ENCODE data around the gene SERGEF. TPM values are rescaled to one million over a fixed set of nuclear protein-coding genes. Genes with fewer than 3 reads are reported as not detected.

The SERGEF gene
- total and polyA plus RNA-seq, 2 of the 13 experiments (the other 11 are each of a cell fraction or from before 2014, with no cell fraction given) = 54.5 to 114 TPM

- no peak for ATAC-seq
- 50% methylated on average over 2 of the region's 2 CpGs for WGBS (ENCODE audit: low lambda C conversion rate)
- no TSS peak for BruUV-seq (replicated peaks)
- in situ Hi-C loops (cut with HindIII; ENCODE audit: extremely low pct_ligation_motif_present, low pct_unique_long_range_greater_than_20kb) = no loop called here
- Histone ChIP-seq H4K20me1 (ENCODE audit: insufficient read depth, low read length) (no peaks in the 10 kb centered on the region), H3K4me2 (ENCODE audit: low read depth, low read length) (no peak overlapping the region), H3K27ac (ENCODE audit: extremely low read length, insufficient read depth, low read length) (no peak overlapping the region), H3K4me1 (ENCODE audit: insufficient read depth, low read length) (peaks cover 13% of the 10 kb centered on the region), H3K79me2 (ENCODE audit: insufficient read depth, low read length) (no peaks in the 10 kb centered on the region), H2AFZ (ENCODE audit: low read length) (no peak overlapping the region), H3K4me3 (replicated peaks in 1 of 3; ENCODE audit: insufficient read depth in 1 of 3, low read depth in 2 of 3, low read length in 3 of 3) (no peak overlapping the region), H3K9me3 (ENCODE audit: low read length) (no peaks in the 10 kb centered on the region), H3K36me3 (replicated peaks in 1 of 2; ENCODE audit: control insufficient read depth in 1 of 2, insufficient read depth in 2 of 2, low read length in 2 of 2) (peaks cover 25 to 75% of the 10 kb centered on the region in 2 experiments), H3K27me3 (ENCODE audit: control insufficient read depth in 1 of 2, insufficient read depth in 2 of 2, low read length in 2 of 2) (no peaks in the 10 kb centered on the region), H3K9ac (ENCODE audit: insufficient read depth, low read depth, low read length) (no peak overlapping the region)
- POLR2A ChIA-PET = no interaction called here
- CTCF ChIA-PET (ENCODE audit: low intra/inter-chr PET ratio, low total read pairs) = no interaction called here
- no peak for DNase-seq (ENCODE audit: low spot score)
- intact Hi-C loops (cut with micrococcal nuclease; ENCODE audit: unreplicated experiment) = no loop called here
- no peak for FAIRE-seq
- TF ChIP-seq SP5 (CRISPR knock-in tag; IDR thresholded peaks at IDR 0.05; ENCODE audit: borderline replicate concordance, low read depth) = no peak
- no peak for TF ChIP-seq MBNL3 (CRISPR knock-in tag; conservative IDR thresholded peaks at IDR 0.05)
- TF ChIP-seq, protein P1, sequence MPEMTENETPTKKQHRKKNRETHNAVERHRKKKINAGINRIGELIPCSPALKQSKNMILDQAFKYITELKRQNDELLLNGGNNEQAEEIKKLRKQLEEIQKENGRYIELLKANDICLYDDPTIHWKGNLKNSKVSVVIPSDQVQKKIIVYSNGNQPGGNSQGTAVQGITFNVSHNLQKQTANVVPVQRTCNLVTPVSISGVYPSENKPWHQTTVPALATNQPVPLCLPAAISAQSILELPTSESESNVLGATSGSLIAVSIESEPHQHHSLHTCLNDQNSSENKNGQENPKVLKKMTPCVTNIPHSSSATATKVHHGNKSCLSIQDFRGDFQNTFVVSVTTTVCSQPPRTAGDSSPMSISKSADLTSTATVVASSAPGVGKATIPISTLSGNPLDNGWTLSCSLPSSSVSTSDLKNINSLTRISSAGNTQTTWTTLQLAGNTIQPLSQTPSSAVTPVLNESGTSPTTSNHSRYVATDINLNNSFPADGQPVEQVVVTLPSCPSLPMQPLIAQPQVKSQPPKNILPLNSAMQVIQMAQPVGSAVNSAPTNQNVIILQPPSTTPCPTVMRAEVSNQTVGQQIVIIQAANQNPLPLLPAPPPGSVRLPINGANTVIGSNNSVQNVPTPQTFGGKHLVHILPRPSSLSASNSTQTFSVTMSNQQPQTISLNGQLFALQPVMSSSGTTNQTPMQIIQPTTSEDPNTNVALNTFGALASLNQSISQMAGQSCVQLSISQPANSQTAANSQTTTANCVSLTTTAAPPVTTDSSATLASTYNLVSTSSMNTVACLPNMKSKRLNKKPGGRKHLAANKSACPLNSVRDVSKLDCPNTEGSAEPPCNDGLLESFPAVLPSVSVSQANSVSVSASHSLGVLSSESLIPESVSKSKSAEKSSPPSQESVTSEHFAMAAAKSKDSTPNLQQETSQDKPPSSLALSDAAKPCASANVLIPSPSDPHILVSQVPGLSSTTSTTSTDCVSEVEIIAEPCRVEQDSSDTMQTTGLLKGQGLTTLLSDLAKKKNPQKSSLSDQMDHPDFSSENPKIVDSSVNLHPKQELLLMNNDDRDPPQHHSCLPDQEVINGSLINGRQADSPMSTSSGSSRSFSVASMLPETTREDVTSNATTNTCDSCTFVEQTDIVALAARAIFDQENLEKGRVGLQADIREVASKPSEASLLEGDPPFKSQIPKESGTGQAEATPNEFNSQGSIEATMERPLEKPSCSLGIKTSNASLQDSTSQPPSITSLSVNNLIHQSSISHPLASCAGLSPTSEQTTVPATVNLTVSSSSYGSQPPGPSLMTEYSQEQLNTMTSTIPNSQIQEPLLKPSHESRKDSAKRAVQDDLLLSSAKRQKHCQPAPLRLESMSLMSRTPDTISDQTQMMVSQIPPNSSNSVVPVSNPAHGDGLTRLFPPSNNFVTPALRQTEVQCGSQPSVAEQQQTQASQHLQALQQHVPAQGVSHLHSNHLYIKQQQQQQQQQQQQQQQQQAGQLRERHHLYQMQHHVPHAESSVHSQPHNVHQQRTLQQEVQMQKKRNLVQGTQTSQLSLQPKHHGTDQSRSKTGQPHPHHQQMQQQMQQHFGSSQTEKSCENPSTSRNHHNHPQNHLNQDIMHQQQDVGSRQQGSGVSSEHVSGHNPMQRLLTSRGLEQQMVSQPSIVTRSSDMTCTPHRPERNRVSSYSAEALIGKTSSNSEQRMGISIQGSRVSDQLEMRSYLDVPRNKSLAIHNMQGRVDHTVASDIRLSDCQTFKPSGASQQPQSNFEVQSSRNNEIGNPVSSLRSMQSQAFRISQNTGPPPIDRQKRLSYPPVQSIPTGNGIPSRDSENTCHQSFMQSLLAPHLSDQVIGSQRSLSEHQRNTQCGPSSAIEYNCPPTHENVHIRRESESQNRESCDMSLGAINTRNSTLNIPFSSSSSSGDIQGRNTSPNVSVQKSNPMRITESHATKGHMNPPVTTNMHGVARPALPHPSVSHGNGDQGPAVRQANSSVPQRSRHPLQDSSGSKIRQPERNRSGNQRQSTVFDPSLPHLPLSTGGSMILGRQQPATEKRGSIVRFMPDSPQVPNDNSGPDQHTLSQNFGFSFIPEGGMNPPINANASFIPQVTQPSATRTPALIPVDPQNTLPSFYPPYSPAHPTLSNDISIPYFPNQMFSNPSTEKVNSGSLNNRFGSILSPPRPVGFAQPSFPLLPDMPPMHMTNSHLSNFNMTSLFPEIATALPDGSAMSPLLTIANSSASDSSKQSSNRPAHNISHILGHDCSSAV (CRISPR knock-in tag; IDR thresholded peaks at IDR 0.05; ENCODE audit: borderline replicate concordance) = no peak
- no peak for TF ChIP-seq ZNF24 (IDR thresholded peaks at IDR 0.05)
- TF ChIP-seq ZNF530 (CRISPR knock-in tag; IDR thresholded peaks at IDR 0.05; ENCODE audit: low read depth) = no peak
- TF ChIP-seq ZNF121 (CRISPR knock-in tag; IDR thresholded peaks at IDR 0.05) = no peak
- TF ChIP-seq SRSF9 (IDR thresholded peaks at IDR 0.05; ENCODE audit: borderline replicate concordance, insufficient read depth, low read depth, low read length, poor library complexity, severe bottlenecking) = no peak
- no peak for TF ChIP-seq MIXL1 (CRISPR knock-in tag; IDR thresholded peaks at IDR 0.05)
- TF ChIP-seq DMTF1 (CRISPR knock-in tag; IDR thresholded peaks at IDR 0.05) = no peak
- TF ChIP-seq CENPX (CRISPR knock-in tag; IDR thresholded peaks at IDR 0.05) = no peak
- no peak for TF ChIP-seq ZIK1 (CRISPR knock-in tag; IDR thresholded peaks at IDR 0.05; ENCODE audit: borderline replicate concordance, low read depth)
- TF ChIP-seq BCL6 (CRISPR knock-in tag; IDR thresholded peaks at IDR 0.05) = no peak
- no peak for TF ChIP-seq TFAP4 (IDR thresholded peaks at IDR 0.05; ENCODE audit: borderline replicate concordance, low read depth)
- no peak for TF ChIP-seq ZNF703 (CRISPR knock-in tag; IDR thresholded peaks at IDR 0.05; ENCODE audit: borderline replicate concordance)
- no peak for TF ChIP-seq NR2C2 (CRISPR knock-in tag; IDR thresholded peaks at IDR 0.05; ENCODE audit: borderline replicate concordance)
Measured at GRCh38 chr11:17922416-17922788, 90.4 kb downstream of the SERGEF start.
